ENCODE data around the gene SATB2. TPM values are rescaled to one million over a fixed set of nuclear protein-coding genes. Genes with fewer than 3 reads are reported as not detected.

Gene SATB2
- total RNA-seq, 3 donors from 2014 or later = 2.3 to 12.2 (median 8.2) TPM

GRCh38 chr2:199388728-199389268 is 68.9 kb downstream of the SATB2 start:
- TF ChIP-seq CTCF (IDR thresholded peaks at IDR 0.05) (no peak), POLR2AphosphoS5 (IDR thresholded peaks at IDR 0.05) (no peak), POLR2A (IDR thresholded peaks at IDR 0.05) (no peak)
- DNase-seq (ENCODE audit: low spot score in 2 of 2) = no peak
- Histone ChIP-seq H3K4me3 (no peak overlapping the region), H3K36me3 (no peaks in the 10 kb centered on the region), H3K27ac (no peak overlapping the region), H3K9me3 (no peaks in the 10 kb centered on the region), H3K4me1 (no peaks in the 10 kb centered on the region), H3K27me3 (no peaks in the 10 kb centered on the region)
- intact Hi-C loops (cut with DNase I; ENCODE audit: low total_unique reads) = no loop called here

- intact Hi-C loops (cut with DNase I; ENCODE audit: low total_unique reads) = no loop called here
- no peak overlapping the region for H3K4me3 ChIP-seq
- no peak for DNase-seq (ENCODE audit: low spot score in 2 of 2)
- no peaks in the 10 kb centered on the region for H3K9me3 ChIP-seq
- no peak for TF ChIP-seq POLR2AphosphoS5 (IDR thresholded peaks at IDR 0.05)
- no peaks in the 10 kb centered on the region for H3K4me1 ChIP-seq
- no peak overlapping the region for H3K27ac ChIP-seq
- no peaks in the 10 kb centered on the region for H3K27me3 ChIP-seq
- no peaks in the 10 kb centered on the region for H3K36me3 ChIP-seq
Observed at GRCh38 chr2:199384043-199384442, 73.7 kb downstream of the SATB2 start.

GRCh38 chr2:199383021-199383420 is 74.7 kb downstream of the SATB2 start:
- no peak for DNase-seq (ENCODE audit: low spot score in 2 of 2)
- Histone ChIP-seq H3K4me3 (no peak overlapping the region), H3K27me3 (no peaks in the 10 kb centered on the region), H3K27ac (no peak overlapping the region), H3K4me1 (no peaks in the 10 kb centered on the region), H3K9me3 (no peaks in the 10 kb centered on the region), H3K36me3 (no peaks in the 10 kb centered on the region)
- intact Hi-C loops (cut with DNase I; ENCODE audit: low total_unique reads) = no loop called here
- no peak for TF ChIP-seq POLR2A (IDR thresholded peaks at IDR 0.05)
- no peak for TF ChIP-seq POLR2AphosphoS5 (IDR thresholded peaks at IDR 0.05)
- TF ChIP-seq CTCF (IDR thresholded peaks at IDR 0.05) = no peak

- no peak overlapping the region for H3K4me3 ChIP-seq
- no peaks in the 10 kb centered on the region for H3K9me3 ChIP-seq
- no peak for DNase-seq (ENCODE audit: low spot score in 2 of 2)
- TF ChIP-seq CTCF (IDR thresholded peaks at IDR 0.05) (no peak), POLR2AphosphoS5 (IDR thresholded peaks at IDR 0.05) (no peak), POLR2A (IDR thresholded peaks at IDR 0.05) (no peak)
- no peak overlapping the region for H3K27ac ChIP-seq
- intact Hi-C loops (cut with DNase I; ENCODE audit: low total_unique reads) = no loop called here
- no peaks in the 10 kb centered on the region for H3K27me3 ChIP-seq
- no peaks in the 10 kb centered on the region for H3K4me1 ChIP-seq
- no peaks in the 10 kb centered on the region for H3K36me3 ChIP-seq
Observed at GRCh38 chr2:199382091-199382490, 75.6 kb downstream of the SATB2 start.

GRCh38 chr2:199381531-199381930 is 76.2 kb downstream of the SATB2 start:
- no peak for DNase-seq (ENCODE audit: low spot score in 2 of 2)
- Histone ChIP-seq H3K4me1 (no peaks in the 10 kb centered on the region), H3K4me3 (no peak overlapping the region), H3K9me3 (no peaks in the 10 kb centered on the region), H3K36me3 (no peaks in the 10 kb centered on the region), H3K27me3 (no peaks in the 10 kb centered on the region), H3K27ac (no peak overlapping the region)
- intact Hi-C loops (cut with DNase I; ENCODE audit: low total_unique reads) = no loop called here
- TF ChIP-seq POLR2AphosphoS5 (IDR thresholded peaks at IDR 0.05) (no peak), CTCF (IDR thresholded peaks at IDR 0.05) (no peak), POLR2A (IDR thresholded peaks at IDR 0.05) (no peak)

All from breast epithelium (tissue), 4 donors.